ENCODE results near the gene FPR3.

FPR3 gene, protein sequence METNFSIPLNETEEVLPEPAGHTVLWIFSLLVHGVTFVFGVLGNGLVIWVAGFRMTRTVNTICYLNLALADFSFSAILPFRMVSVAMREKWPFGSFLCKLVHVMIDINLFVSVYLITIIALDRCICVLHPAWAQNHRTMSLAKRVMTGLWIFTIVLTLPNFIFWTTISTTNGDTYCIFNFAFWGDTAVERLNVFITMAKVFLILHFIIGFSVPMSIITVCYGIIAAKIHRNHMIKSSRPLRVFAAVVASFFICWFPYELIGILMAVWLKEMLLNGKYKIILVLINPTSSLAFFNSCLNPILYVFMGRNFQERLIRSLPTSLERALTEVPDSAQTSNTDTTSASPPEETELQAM

DNA sequence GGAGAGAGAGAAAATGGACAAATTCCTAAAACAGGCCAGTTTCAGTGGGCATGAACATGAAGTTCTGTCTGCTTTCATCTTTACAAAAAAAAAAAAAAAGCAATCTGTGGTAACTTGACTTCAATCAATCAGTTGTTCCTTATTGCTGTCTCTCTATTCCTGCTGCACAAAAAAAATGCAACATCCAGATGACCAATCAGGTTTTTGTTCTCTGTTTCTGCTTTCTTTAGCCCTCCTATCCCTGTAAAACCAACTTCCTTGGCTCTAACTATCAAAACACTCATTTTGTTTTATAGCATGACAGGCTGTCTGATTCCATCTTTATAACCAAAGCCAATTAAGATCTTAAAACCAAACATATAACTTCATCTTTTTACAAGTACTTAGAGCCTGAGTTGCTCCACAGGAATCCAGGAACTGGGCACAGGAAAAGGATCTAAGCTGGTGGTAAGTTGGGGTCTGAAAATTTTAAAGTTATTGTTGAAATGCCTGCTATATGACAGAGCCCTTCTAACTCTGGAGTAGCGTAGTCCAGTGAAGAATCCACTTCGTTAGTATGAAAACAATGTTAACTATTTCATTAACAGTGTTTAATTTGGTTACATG, at the start of gene FPR3:
TSS of gene FPR3 (plus strand) at position 273 of the 606 bp plus-strand sequence. CDS start 28,592 bp downstream, outside the sequence.
- TF ChIP-seq FOXM1 (IDR thresholded peaks at IDR 0.05; ENCODE audit: borderline replicate concordance, low read depth) (no peak), EP300 (IDR thresholded peaks at IDR 0.05; ENCODE audit: borderline replicate concordance) (no peak), CREB1 (IDR thresholded peaks at IDR 0.05; ENCODE audit: low read depth) (no peak), RAD21 (IDR thresholded peaks at IDR 0.05; ENCODE audit: low read depth) (no peak), TEAD4 (IDR thresholded peaks at IDR 0.05) (no peak), CEBPB (IDR thresholded peaks at IDR 0.05) (no peak), EGR1 (IDR thresholded peaks at IDR 0.05) (no peak), YY1 (IDR thresholded peaks at IDR 0.05; ENCODE audit: low read depth) (no peak), ZBTB7A (IDR thresholded peaks at IDR 0.05; ENCODE audit: low read depth) (no peak), NFIC (IDR thresholded peaks at IDR 0.05) (no peak), TAF1 (IDR thresholded peaks at IDR 0.05; ENCODE audit: low read depth) (no peak), TCF12 (IDR thresholded peaks at IDR 0.05; ENCODE audit: low read depth) (no peak)
- TF ChIP-seq, protein P1, sequence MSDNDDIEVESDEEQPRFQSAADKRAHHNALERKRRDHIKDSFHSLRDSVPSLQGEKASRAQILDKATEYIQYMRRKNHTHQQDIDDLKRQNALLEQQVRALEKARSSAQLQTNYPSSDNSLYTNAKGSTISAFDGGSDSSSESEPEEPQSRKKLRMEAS (IDR thresholded peaks at IDR 0.05): no peak
- TF ChIP-seq, protein P2, sequence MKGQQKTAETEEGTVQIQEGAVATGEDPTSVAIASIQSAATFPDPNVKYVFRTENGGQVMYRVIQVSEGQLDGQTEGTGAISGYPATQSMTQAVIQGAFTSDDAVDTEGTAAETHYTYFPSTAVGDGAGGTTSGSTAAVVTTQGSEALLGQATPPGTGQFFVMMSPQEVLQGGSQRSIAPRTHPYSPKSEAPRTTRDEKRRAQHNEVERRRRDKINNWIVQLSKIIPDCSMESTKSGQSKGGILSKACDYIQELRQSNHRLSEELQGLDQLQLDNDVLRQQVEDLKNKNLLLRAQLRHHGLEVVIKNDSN (IDR thresholded peaks at IDR 0.05): no peak
- TF ChIP-seq, protein P3, sequence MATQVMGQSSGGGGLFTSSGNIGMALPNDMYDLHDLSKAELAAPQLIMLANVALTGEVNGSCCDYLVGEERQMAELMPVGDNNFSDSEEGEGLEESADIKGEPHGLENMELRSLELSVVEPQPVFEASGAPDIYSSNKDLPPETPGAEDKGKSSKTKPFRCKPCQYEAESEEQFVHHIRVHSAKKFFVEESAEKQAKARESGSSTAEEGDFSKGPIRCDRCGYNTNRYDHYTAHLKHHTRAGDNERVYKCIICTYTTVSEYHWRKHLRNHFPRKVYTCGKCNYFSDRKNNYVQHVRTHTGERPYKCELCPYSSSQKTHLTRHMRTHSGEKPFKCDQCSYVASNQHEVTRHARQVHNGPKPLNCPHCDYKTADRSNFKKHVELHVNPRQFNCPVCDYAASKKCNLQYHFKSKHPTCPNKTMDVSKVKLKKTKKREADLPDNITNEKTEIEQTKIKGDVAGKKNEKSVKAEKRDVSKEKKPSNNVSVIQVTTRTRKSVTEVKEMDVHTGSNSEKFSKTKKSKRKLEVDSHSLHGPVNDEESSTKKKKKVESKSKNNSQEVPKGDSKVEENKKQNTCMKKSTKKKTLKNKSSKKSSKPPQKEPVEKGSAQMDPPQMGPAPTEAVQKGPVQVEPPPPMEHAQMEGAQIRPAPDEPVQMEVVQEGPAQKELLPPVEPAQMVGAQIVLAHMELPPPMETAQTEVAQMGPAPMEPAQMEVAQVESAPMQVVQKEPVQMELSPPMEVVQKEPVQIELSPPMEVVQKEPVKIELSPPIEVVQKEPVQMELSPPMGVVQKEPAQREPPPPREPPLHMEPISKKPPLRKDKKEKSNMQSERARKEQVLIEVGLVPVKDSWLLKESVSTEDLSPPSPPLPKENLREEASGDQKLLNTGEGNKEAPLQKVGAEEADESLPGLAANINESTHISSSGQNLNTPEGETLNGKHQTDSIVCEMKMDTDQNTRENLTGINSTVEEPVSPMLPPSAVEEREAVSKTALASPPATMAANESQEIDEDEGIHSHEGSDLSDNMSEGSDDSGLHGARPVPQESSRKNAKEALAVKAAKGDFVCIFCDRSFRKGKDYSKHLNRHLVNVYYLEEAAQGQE (IDR thresholded peaks at IDR 0.05; ENCODE audit: low read depth): no peak

DNA sequence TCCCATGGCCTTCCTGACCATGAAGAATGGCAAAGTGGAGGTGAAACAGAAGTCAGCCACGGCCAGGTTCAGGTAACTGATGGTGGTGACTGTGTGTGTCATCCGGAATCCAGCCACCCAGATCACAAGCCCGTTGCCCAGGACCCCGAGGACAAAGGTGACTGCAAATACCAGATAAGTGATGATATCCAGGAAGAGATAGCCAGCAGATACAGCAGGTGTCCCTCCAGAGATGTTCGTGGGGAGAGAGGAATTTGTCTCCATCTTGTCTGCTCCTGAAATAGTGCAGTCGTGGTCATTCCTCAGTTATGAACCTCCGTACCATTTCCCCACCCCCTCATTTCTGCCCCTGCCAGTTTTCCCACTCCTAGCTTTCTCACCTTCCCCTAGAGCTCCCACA, 48.2 kb upstream of the FPR3 start:
- TF ChIP-seq, protein P3 (IDR thresholded peaks at IDR 0.05; ENCODE audit: low read depth): no peak
- TF ChIP-seq YY1 (IDR thresholded peaks at IDR 0.05; ENCODE audit: low read depth): no peak
- TF ChIP-seq NFIC (IDR thresholded peaks at IDR 0.05): no peak
- TF ChIP-seq ZBTB7A (IDR thresholded peaks at IDR 0.05; ENCODE audit: low read depth): no peak

DNA sequence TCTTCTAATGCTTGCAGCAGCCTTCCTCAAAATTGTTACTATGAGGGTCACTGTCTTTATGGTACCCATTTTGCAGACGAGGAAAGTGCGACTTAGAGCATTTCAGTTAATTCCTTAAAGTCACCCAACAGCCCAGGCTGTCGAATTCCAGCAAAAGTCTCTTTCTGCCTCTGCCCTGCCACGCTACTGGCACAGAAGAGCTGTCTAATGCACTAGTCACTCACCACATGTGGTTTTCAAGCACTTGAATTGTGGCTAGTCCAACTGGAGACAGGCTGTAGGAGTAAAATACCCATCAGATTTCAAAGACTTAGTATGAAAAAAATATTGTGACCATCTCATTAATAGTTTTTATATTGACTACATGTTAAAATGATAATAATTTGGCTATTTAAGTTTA, 45.0 kb upstream of the FPR3 start:
- TF ChIP-seq CEBPB (IDR thresholded peaks at IDR 0.05) (no peak), EP300 (IDR thresholded peaks at IDR 0.05; ENCODE audit: borderline replicate concordance) (no peak), TAF1 (IDR thresholded peaks at IDR 0.05; ENCODE audit: low read depth) (no peak), YY1 (IDR thresholded peaks at IDR 0.05; ENCODE audit: low read depth) (no peak), ZBTB7A (IDR thresholded peaks at IDR 0.05; ENCODE audit: low read depth) (no peak), TCF12 (IDR thresholded peaks at IDR 0.05; ENCODE audit: low read depth) (no peak)
- TF ChIP-seq, protein P3 (IDR thresholded peaks at IDR 0.05; ENCODE audit: low read depth): no peak
- TF ChIP-seq, protein P2 (IDR thresholded peaks at IDR 0.05): no peak

DNA sequence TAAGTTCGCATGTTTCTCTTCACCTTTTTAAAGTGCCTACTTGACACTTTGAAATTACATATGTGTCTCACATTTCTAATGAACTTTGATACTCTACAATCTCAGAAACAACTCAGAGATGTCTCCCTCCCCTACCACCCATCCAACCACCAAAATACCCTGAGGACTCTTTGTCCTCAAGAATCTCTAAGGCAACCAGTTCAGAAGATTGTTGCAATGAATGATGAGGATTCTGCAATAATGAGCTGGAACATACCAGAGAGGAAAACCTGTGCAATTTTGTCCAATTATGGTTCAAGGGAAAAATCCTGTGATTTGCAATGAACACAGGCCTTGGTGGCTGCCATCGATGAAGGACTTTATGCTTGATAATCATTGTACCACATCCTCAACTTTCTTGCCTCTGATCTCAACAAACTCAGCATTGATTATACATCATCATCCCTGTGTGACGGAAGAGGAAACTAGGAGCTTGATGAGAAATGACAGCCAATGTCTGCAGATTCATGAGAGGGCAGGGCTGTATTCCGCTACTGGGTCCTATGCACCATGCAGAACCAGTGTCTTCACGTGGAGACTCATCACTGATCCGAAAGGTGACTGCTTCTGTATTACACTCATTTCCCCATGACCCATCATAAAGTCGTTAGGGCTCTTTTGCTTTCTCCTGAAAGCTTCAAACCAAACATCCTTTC, 44.4 kb upstream of the FPR3 start:
- TF ChIP-seq CREB1 (IDR thresholded peaks at IDR 0.05; ENCODE audit: low read depth) (no peak), TAF1 (IDR thresholded peaks at IDR 0.05; ENCODE audit: low read depth) (no peak), NFIC (IDR thresholded peaks at IDR 0.05) (no peak), TEAD4 (IDR thresholded peaks at IDR 0.05) (no peak), CEBPB (IDR thresholded peaks at IDR 0.05) (no peak), ZBTB7A (IDR thresholded peaks at IDR 0.05; ENCODE audit: low read depth) (no peak), TCF12 (IDR thresholded peaks at IDR 0.05; ENCODE audit: low read depth) (no peak), EGR1 (IDR thresholded peaks at IDR 0.05) (no peak)
- TF ChIP-seq, protein P3 (IDR thresholded peaks at IDR 0.05; ENCODE audit: low read depth): no peak
- TF ChIP-seq, protein P1 (IDR thresholded peaks at IDR 0.05): no peak
- TF ChIP-seq, protein P2 (IDR thresholded peaks at IDR 0.05): no peak

Measured in Ishikawa (cell line).